HepG2 (cell line): ENCODE results near the gene RPE65. TPM values are rescaled to one million over a fixed set of nuclear protein-coding genes. Genes with fewer than 3 reads are reported as not detected.
A peak's percentile ranks its signal among the peaks of the same experiment; 100 is the strongest.

Experiments used
- CHD2 ChIP-seq: IDR thresholded peaks from 2 replicates; pipeline ENCODE4 v1.6.1; 2011; ENCODE audit warnings: low read depth, low read length, improper control_type of control experiment
- DMAP1 ChIP-seq: IDR thresholded peaks from 2 replicates; pipeline ENCODE4 v1.6.1; 2016
- GPN1 ChIP-seq: sonication (generic); formaldehyde crosslinking; IDR thresholded peaks from 2 replicates; pipeline ENCODE4 v1.5.1; 2020; ENCODE audit warnings: missing genetic modification reagents, borderline replicate concordance
- ISX ChIP-seq: sonication (generic); formaldehyde crosslinking; conservative IDR thresholded peaks from 2 replicates; pipeline ENCODE4 v1.5.0; 2020; ENCODE audit warnings: missing genetic modification reagents
- KAT2B ChIP-seq: fragments of 150-350 bp; IDR thresholded peaks from 2 replicates; pipeline ENCODE4 v1.6.1; 2014; ENCODE audit warnings: low read depth, low read length, borderline replicate concordance
- KIAA2018 ChIP-seq: sonication (generic); formaldehyde crosslinking; IDR thresholded peaks from 2 replicates; pipeline ENCODE4 v1.5.0; 2020; ENCODE audit warnings: mild to moderate bottlenecking, missing genetic modification reagents, borderline replicate concordance
- PRMT3 ChIP-seq: sonication (generic); formaldehyde crosslinking; IDR thresholded peaks from 2 replicates; pipeline ENCODE4 v1.8.1; 2022; ENCODE audit warnings: low read depth, mild to moderate bottlenecking, moderate library complexity, missing genetic modification reagents, borderline replicate concordance
- RNF219 ChIP-seq: sonication (generic); formaldehyde crosslinking; IDR thresholded peaks from 2 replicates; pipeline ENCODE4 v1.5.0; 2020; ENCODE audit warnings: mild to moderate bottlenecking, missing genetic modification reagents
- THAP11 ChIP-seq: IDR thresholded peaks from 2 replicates; pipeline ENCODE4 v1.6.1; 2016; ENCODE audit warnings: missing biosample characterization, missing genetic modification reagents
- TOE1 ChIP-seq: sonication (generic); formaldehyde crosslinking; IDR thresholded peaks from 2 replicates; pipeline ENCODE4 v1.4.0; 2020; ENCODE audit warnings: mild to moderate bottlenecking, missing genetic modification reagents
- WIZ ChIP-seq: sonication (generic); formaldehyde crosslinking; IDR thresholded peaks from 2 replicates; pipeline ENCODE4 v1.5.1; 2020; ENCODE audit warnings: mild to moderate bottlenecking, missing genetic modification reagents
- ZNF761 ChIP-seq: sonication (generic); formaldehyde crosslinking; conservative IDR thresholded peaks from 2 replicates; pipeline ENCODE4 v1.4.0; 2020; ENCODE audit warnings: mild to moderate bottlenecking, missing genetic modification reagents
- ZUFSP ChIP-seq: sonication (generic); formaldehyde crosslinking; IDR thresholded peaks from 2 replicates; pipeline ENCODE4 v1.9.0; 2021; ENCODE audit warnings: missing genetic modification reagents, mild to moderate bottlenecking, borderline replicate concordance
- polyA plus RNA-seq, 8 experiments: library from polyadenylated mRNA; depleted of rRNA in 3 of 8; stranded (reverse) in 7 of 8; unstranded in 1 of 8; fragments of >200 nt; fragmentation: Illumina TruSeq in 4 of 8; extraction: Trizol in 4 of 8; gene quantifications; 2 replicates each; pipeline versions ENCODE4 v1.2.1 to v1.2.3, GENCODE V29; 2011 to 2016; ENCODE audit warnings: low read depth in 4 of 8, missing spikeins in 1 of 8, mixed read lengths in 1 of 8; ENCODE audit not compliant: insufficient read depth in 1 of 8
- total RNA-seq, 5 experiments: library from RNA; depleted of rRNA; stranded (reverse); fragments of >200 nt; fragmentation: Illumina TruSeq; extraction: Trizol; gene quantifications; 2 replicates each; pipeline ENCODE4 v1.2.3, GENCODE V29; 2016; ENCODE audit warnings: low read depth in 1 of 5
- TF ChIP-seq, protein P1 (sequence below): sonication (generic); formaldehyde crosslinking; conservative IDR thresholded peaks from 2 replicates; pipeline ENCODE4 v1.8.0; 2022; ENCODE audit warnings: missing genetic modification reagents

Gene RPE65
- total and polyA plus RNA-seq, 2 of the 13 experiments (the other 11 are each of a cell fraction or from before 2014, with no cell fraction given) = not detected

- TF ChIP-seq, protein P1, sequence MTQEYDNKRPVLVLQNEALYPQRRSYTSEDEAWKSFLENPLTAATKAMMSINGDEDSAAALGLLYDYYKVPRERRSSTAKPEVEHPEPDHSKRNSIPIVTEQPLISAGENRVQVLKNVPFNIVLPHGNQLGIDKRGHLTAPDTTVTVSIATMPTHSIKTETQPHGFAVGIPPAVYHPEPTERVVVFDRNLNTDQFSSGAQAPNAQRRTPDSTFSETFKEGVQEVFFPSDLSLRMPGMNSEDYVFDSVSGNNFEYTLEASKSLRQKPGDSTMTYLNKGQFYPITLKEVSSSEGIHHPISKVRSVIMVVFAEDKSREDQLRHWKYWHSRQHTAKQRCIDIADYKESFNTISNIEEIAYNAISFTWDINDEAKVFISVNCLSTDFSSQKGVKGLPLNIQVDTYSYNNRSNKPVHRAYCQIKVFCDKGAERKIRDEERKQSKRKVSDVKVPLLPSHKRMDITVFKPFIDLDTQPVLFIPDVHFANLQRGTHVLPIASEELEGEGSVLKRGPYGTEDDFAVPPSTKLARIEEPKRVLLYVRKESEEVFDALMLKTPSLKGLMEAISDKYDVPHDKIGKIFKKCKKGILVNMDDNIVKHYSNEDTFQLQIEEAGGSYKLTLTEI (CRISPR knock-in tag) = no peak
- TF ChIP-seq WIZ (CRISPR knock-in tag) (0 out of 2 replicates have a peak, but pooled peaks have one; percentile 35), ZUFSP (CRISPR knock-in tag) (no peak), KIAA2018 (CRISPR knock-in tag) (no peak), GPN1 (CRISPR knock-in tag) (0 out of 2 replicates have a peak, but pooled peaks have one; percentile 70), ZNF761 (CRISPR knock-in tag) (peak; percentile 79; the same call in 1 of the 2 replicates), DMAP1 (CRISPR knock-in tag) (peak; percentile 81; the same call in 1 of the 2 replicates), TOE1 (CRISPR knock-in tag) (no peak), THAP11 (CRISPR knock-in tag) (peak; percentile 33; the same call in 1 of the 2 replicates), CHD2 (no peak), KAT2B (no peak), PRMT3 (CRISPR knock-in tag) (no peak), ISX (CRISPR knock-in tag) (no peak), RNF219 (no peak)
These were observed 47.1 kb upstream of the RPE65 start, which contains the start of gene DEPDC1 (continued) for GRCh38 chr1:68496680-68497357.
